Stimulated activated CD8-positive, alpha-beta memory T cell treated with anti-CD3 and anti-CD28 coated beads, Interleukin-15, amount 100 ng/mL, for 24 hours (primary cell): ENCODE measurements around the gene SNAPIN.

Experiments used
- DNase-seq: peaks from one replicate; pipeline ENCODE4 v3.0.0-alpha.2; 2020; ENCODE audit warnings: low read depth

Gene SNAPIN

DNA sequence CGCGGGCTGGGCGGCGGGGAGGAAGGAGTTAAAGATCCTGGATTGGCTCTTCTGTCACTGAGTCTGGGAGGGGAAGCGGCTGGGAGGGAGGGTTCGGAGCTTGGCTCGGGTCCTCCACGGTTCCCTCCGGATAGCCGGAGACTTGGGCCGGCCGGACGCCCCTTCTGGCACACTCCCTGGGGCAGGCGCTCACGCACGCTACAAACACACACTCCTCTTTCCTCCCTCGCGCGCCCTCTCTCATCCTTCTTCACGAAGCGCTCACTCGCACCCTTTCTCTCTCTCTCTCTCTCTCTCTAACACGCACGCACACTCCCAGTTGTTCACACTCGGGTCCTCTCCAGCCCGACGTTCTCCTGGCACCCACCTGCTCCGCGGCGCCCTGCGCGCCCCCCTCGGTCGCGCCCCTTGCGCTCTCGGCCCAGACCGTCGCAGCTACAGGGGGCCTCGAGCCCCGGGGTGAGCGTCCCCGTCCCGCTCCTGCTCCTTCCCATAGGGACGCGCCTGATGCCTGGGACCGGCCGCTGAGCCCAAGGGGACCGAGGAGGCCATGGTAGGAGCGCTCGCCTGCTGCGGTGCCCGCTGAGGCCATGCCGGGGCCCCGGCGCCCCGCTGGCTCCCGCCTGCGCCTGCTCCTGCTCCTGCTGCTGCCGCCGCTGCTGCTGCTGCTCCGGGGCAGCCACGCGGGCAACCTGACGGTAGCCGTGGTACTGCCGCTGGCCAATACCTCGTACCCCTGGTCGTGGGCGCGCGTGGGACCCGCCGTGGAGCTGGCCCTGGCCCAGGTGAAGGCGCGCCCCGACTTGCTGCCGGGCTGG, 20.2 kb downstream of the SNAPIN start, which contains the start of gene NPR1:
Gene NPR1 (plus strand): TSS at position 170 of the 818 bp plus-strand sequence. CDS start 421 bp downstream, at position 591.
- no peak for DNase-seq

DNA sequence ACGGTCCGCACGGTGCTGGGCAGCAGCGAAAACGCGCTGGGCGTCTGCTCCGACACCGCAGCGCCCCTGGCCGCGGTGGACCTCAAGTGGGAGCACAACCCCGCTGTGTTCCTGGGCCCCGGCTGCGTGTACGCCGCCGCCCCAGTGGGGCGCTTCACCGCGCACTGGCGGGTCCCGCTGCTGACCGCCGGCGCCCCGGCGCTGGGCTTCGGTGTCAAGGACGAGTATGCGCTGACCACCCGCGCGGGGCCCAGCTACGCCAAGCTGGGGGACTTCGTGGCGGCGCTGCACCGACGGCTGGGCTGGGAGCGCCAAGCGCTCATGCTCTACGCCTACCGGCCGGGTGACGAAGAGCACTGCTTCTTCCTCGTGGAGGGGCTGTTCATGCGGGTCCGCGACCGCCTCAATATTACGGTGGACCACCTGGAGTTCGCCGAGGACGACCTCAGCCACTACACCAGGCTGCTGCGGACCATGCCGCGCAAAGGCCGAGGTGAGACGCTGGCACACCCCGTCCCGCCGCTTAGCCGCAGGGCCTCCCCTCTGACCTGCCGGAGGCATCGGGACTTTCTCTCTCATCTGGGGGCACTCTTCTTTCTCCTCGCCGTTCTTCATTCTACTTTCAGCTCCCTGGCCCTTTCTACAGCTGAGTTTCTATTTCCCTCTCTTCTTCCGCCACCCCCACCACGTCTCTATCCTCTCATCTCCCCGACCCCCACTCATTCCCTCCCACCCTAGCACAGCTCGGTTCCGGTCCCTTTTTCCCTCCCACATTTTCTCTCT, 21.0 kb downstream of the SNAPIN start:
- DNase-seq, result no peak

DNA sequence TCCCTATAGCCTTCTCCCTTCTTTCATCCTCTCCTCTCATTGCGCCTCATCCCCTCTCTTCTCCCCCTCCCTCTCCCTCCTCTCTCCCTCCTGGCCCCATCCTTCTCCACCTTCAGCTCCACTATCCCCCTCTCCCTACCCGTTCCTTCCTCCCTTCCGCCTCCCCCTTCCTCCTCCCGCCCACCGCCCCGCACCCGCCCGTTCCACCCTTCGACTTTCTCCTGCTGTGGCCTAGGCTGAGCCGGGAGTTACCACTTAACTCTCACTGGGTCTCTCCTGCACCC, 21.6 kb downstream of the SNAPIN start:
- DNase-seq, result no peak

DNA sequence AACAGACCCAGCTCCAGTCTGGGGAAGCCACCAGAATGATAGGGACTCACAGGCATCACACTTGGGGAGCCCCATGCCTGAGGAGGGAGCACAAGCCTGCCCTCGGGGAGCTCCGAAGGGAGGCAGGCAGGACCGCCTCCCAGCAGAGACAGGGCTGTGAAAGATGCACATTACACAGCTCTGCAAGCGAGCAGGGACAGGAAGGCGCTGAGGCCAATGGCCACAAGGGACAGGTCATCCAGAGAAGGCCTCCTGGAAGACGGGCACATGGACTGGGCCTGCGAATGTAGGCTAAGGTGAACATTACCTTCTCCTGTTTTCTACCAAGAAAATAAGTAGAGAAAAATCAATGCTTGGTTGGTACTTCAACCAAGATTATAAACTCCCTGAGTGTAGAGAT, 24.2 kb downstream of the SNAPIN start:
- no peak for DNase-seq

DNA sequence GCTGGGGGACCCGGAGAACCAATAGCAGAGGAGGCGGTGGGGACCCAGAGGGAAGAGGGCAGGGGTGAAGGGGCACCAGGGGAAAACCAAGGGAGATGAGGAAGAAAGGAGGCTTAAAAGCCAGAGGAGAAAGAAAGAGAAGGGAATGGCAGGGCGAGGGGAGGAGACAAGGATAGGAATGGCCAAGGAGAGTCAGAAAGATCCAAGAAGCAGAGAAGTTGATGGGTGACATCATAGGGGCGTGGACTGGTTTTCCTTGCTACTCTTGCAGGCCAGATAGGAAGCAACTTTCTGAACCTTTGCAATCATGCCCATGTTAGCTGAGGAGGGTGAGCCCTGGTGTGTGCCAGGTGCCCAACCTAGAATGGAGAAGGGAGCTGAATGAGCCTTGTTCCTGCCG, 25.4 kb downstream of the SNAPIN start:
- DNase-seq, result no peak

DNA sequence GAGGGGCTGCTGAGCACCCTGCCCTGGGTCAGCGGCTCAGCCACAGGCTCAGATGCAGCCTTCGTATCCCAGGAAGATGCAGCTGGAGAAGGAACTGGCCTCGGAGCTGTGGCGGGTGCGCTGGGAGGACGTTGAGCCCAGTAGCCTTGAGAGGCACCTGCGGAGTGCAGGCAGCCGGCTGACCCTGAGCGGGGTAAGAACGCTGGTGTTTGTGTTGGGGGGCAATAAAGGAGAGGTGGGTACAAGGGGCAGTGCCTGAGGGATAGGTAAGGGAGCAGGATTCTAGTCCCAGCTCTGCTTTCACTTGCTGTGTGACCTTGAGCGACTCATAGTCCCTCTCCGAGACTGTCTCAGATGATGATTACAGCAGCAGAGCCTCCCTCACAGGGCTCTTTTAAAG, 26.4 kb downstream of the SNAPIN start:
- no peak for DNase-seq

DNA sequence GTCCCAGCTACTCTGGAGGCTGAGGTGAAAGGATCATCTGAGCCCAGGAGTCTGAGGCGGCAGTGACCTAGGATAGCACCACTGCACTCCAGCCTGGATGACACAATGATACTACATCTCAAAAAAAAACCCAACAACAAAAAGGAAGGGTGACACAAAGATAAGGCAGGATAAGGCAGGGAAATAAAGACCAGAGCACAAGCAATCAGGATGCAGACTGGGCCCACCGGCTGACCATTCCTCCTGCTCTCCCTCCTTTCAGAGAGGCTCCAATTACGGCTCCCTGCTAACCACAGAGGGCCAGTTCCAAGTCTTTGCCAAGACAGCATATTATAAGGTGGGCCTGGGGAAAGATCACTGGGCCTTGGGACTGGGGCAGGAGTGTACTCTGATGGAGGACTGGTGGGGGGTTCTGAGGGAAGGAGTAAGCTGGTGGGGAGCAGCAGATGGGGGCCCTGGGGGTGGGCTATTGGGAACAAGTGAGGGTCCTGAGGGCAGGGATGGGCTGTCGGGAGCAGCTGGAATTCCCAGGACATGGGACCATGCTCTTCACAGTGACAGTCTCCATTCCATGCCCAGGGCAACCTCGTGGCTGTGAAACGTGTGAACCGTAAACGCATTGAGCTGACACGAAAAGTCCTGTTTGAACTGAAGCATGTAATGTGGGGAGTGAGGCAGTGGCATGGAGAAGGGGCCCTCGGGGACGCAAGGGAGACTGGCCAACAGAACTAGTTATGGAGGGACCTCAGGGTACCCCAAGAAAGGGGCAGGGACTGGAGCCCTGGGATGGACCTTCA, 27.2 kb downstream of the SNAPIN start:
- no peak for DNase-seq

DNA sequence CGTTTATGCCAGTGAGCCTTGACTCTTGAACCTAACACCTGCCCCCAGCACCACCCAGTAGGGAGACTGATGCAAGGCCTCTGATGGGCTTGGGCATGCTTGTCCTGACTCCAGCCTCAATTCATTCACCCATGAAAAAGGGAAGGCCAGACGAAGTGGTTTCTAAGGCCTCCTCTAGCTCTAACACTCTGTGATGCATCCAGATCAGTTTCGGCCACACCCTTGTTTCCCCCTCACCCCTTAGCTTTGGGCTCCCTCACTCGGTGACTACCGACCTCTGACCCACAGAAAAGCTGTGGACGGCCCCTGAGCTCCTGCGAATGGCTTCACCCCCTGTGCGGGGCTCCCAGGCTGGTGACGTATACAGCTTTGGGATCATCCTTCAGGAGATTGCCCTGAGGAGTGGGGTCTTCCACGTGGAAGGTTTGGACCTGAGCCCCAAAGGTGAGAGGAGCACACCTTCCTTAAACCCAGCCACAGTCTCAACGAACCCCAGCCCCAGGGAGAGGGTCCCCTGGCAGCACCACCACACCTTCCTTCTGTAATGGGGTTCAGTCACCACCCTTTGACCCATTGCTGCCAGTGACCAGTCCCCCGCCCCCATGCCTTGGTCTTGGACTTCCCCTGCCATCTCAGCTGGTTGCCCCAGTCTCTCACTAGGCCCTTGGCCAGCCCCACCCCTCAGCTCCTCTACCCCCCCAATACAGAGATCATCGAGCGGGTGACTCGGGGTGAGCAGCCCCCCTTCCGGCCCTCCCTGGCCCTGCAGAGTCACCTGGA, 29.0 kb downstream of the SNAPIN start:
- no peak for DNase-seq

DNA sequence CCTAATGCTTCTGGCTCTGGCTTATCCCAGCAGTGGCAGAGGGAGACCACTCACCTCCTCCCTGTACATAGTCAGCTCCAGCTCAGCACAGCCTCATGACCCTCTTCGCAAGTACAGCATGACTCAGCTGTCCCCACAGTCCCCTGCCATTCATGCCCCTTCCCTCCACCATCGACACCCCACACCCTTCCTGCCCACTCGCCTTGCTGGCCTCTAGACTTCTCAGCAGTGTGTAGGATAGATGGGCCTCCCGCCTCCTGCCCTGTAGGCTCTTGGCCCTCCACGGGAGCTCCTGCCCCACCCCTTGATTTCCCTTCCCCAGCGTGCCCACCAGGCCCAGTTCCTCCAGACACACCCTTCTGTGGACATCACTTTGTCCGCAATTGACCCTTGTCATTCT, 29.8 kb downstream of the SNAPIN start:
- DNase-seq, result no peak

DNA sequence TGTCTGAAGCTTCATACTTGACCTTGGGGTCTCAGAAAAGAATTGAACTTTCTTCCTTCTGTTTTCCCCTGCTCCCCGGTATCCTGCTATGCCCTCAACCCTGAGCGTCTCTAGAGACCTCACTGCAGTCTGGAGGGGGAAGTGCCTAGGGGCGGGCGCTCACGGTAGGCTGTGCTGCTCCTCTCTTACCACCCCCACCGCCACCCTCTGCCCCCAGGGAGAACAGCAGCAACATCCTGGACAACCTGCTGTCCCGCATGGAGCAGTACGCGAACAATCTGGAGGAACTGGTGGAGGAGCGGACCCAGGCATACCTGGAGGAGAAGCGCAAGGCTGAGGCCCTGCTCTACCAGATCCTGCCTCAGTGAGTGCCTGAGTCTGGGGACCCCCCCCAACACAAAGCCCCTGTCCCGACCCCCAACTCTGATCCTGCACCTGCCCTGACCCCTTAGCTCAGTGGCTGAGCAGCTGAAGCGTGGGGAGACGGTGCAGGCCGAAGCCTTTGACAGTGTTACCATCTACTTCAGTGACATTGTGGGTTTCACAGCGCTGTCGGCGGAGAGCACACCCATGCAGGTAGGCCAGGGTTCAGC, 30.3 kb downstream of the SNAPIN start:
- no peak for DNase-seq

DNA sequence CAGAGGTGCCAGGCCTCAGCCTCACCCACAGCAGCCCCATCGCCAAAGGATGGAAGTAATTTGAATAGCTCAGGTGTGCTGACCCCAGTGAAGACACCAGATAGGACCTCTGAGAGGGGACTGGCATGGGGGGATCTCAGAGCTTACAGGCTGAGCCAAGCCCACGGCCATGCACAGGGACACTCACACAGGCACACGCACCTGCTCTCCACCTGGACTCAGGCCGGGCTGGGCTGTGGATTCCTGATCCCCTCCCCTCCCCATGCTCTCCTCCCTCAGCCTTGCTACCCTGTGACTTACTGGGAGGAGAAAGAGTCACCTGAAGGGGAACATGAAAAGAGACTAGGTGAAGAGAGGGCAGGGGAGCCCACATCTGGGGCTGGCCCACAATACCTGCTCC, 35.0 kb downstream of the SNAPIN start:
- no peak for DNase-seq

DNA sequence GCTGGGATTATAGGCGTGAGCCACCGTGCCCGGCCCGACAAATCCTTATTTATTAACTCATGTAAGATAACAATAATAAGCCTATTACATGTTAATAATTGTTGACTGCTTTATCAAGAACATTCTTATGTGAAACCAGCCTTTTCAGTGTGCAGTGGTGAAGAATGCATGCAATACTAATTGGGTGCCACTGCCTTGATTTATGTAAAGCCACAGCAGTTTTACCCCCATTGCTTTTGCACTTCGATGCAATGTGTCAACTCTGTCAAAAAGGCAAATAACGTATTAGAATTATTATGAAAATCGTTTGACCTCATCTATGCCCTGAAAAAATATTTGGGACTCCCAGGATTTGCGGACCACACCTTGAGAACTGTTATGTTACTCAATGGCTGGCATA, 38.2 kb downstream of the SNAPIN start:
- no peak for DNase-seq

DNA sequence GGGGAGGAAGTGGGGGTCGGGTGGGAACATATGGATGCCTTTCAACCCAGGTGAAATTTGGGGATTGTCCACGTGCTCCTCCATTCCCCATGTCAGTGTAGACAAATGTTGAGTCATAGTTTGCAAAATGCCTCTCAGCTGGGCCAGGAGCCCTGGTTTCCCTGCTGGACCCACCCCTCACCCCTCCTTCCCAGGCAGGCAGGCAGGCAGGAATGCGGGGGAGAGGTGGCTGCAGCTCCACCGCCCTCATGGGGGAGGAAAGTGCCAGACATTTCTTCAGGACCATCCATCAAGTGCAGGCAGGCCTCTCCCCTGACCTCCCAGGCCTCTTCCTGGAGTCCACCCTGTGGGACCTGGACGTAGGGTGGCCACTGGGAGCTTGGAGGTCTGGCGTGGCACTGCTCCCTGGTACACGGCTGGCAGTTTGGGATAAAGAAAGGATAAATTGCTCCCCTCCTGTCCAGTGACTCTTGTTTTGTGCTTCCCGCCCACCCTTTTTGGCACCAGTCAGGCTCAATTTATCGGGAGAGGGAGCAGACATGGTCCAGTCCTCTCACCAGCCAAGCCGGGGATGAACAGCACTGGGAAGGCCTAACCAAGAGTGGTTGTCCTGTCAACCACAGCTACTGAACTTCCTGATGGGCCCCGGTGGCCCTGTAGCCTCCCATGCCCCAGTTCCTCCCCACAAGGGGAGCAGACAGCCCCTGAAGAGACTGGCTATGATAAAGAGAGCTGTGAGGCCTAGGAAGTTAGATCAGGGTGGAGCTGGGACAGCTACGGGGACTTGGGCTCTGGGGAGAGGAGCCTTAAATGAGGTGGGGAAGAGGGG, 38.9 kb downstream of the SNAPIN start:
- DNase-seq, result no peak

DNA sequence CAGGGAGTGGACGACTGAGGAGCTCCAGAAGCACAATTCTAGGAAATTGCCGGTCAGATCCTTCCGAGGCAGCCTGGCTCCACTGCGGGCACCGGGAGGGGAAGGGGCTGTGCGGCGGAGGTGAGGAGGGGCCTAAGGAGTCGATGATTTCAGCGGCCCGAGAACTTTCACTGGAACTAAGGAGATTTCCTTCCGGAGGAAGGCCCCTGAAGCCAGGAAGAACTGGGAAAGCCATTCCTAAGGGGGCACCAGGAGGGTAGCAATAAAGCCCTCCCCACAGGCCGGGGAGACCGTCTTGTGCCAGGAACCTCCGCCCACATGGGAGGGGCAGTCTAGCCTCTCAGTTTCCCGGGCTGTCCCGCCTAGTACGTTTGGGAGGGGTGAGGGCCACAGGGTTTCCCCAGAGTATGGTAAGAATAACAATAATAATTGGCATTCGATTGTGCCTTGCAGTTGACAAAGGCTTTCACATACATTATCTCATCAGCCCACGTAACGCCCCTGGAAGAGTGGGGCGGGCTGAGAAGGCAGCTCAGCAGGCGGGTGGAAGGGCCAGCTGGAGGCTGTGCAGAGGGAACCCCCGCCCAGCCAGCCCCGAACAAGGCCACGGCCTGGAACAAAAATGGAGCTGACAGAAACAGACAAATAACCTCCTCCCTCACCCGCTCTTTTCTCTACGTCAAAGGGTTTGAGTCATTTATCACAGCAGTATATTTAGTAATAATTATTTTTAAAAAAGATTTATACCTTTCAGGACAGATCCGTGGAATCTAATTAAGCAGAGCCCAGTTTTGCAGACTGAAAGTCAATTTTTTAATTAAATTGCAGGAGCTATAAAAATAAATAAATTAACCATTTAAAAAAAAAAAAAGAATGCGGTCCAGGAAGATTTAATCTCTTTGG, 39.8 kb downstream of the SNAPIN start:
- no peak for DNase-seq

DNA sequence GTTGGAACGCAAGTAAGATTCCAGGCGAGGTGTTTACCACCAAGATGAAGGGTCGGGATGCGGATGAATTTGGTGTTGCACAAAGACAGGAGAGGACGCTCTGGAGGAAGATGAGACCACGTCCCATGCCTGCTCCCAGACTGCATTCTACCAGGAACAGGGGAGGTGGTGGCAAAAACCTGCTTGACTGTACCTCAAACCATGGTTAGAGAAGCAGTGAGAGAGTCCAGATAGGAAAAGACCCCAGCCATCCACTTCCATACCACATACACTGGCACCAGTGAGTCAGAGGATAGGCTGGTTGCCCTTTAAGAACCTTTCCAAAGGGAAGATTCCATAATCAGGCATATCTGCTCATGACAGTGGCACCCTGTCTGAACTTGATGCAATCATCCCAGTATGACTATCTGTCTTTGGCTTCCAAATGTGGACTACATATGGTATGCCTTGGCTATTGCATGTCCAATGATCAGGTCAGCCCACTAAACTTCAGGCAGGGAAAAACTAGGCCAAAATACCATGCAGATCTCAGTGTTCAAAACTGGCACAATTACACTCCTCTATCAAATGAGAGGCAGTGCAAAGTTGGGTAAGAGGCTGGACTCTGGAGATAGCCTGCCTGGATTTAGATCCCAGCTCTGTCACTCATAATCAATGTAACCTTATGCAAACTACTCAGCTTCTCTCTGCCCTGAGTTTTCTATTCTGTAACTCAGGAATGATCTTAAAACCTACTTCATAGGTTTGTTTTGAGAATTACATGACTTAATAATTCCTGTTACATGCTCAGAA, 40.6 kb downstream of the SNAPIN start:
- no peak for DNase-seq

DNA sequence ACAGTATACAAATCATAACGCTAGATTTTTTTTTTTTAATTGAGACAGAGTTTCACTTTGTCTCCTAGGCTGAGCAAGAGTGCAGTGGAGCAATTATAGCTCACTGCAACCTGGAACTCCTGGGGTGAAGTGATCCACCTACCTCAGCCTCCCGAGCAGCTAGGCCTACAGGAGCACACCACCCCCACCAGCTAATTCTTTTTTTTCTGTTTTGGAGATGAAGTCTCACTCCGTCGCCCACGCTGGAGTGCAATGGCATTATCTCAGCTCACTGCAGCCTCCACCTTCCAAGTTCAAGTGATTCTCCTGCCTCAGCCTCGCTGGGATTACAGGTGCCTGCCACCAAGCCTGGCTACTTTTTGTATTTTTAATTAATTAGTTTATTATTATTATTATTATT, 41.3 kb downstream of the SNAPIN start:
- DNase-seq, result no peak

DNA sequence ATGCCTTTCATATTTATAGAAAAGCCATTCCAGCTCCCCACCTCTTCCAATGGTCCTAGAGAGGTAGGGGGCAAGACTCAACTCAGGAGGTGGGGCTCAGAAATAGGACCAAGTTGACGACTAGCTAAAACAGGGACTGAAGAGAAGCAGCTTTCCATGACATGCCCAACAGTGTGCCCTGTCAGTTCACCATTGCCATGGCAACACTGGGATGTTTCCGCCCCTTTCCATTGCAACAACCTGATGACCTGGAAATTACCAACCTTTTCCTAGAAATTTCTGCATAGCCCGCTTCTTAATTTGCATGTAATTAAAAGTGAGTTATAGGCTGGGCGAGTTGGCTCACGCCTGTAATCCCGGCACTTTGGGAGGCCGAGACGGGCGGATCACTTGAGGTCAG, 47.0 kb downstream of the SNAPIN start:
- no peak for DNase-seq

DNA sequence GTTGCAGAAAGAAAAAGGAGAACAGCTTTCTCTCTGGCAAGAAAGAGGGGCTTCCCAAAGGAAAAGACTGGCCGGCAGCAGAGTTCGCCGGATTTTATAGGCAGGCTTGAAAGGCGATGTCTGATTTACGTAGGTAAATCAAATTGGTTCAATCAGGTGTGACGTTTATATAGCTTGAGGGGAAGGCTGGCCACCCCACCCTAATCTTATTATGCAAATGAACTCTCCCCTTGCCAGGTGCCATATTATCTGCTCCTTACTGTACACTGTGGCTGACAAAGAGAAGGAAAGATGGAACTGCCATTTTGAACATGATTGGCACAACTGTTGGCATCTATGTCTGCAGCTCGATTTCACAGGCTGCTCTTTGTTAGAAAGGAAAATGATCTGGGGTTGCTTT, 52.5 kb downstream of the SNAPIN start:
- no peak for DNase-seq
